Osteoblast (primary cell): ENCODE data around the gene MVK. TPM values are rescaled to one million over a fixed set of nuclear protein-coding genes. Genes with fewer than 3 reads are reported as not detected.

Experiments used
- DNase-seq: peaks from one replicate; pipeline ENCODE4 v3.0.0; 2011; ENCODE audit warnings: low spot score, mixed read lengths; ENCODE audit not compliant: insufficient read length; ENCODE audit errors: missing footprints
- H2AFZ ChIP-seq: 2 replicates; pipeline ENCODE4 v1.6.0; 2011; ENCODE audit warnings: mild to moderate bottlenecking, low read length
- H3K27ac ChIP-seq: 2 replicates; pipeline ENCODE4 v1.5.1; 2011; ENCODE audit warnings: mild to moderate bottlenecking, low read depth, low read length, moderate library complexity
- H3K27me3 ChIP-seq: 2 replicates; pipeline ENCODE4 v1.6.0; 2012; ENCODE audit warnings: mild to moderate bottlenecking, control low read depth, inconsistent platforms, low read length, moderate library complexity; ENCODE audit not compliant: insufficient read depth
- H3K36me3 ChIP-seq: 2 replicates; pipeline ENCODE4 v1.5.1; 2011; ENCODE audit warnings: mild to moderate bottlenecking, low read length, control low read depth, moderate library complexity; ENCODE audit not compliant: insufficient read depth
- H3K4me1 ChIP-seq: 2 replicates; pipeline ENCODE4 v1.5.1; 2011; ENCODE audit warnings: mild to moderate bottlenecking, low read length, control low read depth, moderate library complexity; ENCODE audit not compliant: insufficient read depth
- H3K4me2 ChIP-seq: 2 replicates; pipeline ENCODE4 v1.6.0; 2011; ENCODE audit warnings: mild to moderate bottlenecking, low read length; ENCODE audit not compliant: insufficient read depth
- H3K4me3 ChIP-seq: fragments of 200-600 bp; sonication (generic); 3 replicates; pipeline ENCODE4 v1.5.1; 2012; ENCODE audit warnings: mild to moderate bottlenecking, low read length, inconsistent platforms; ENCODE audit not compliant: insufficient read depth
- H3K79me2 ChIP-seq: 2 replicates; pipeline ENCODE4 v1.6.0; 2012; ENCODE audit warnings: mild to moderate bottlenecking, low read length, control low read depth, inconsistent platforms; ENCODE audit not compliant: insufficient read depth
- H3K9me3 ChIP-seq: 2 replicates; pipeline ENCODE4 v1.5.1; 2011; ENCODE audit warnings: low read depth, low read length, control low read depth
- H4K20me1 ChIP-seq: 2 replicates; pipeline ENCODE4 v1.6.0; 2012; ENCODE audit warnings: mild to moderate bottlenecking, low read length, control low read depth; ENCODE audit not compliant: insufficient read depth
- total RNA-seq: library from RNA; depleted of rRNA; stranded (reverse); fragments of >200 nt; gene quantifications from 2 replicates; pipeline ENCODE4 v1.2.3, GENCODE V29; 2012
- TF ChIP-seq, protein P1 (sequence below): IDR thresholded peaks from 2 replicates; pipeline ENCODE4 v1.5.1; 2011; ENCODE audit warnings: mild to moderate bottlenecking, low read depth, low read length, moderate library complexity; ENCODE audit errors: extremely low read depth

MVK gene
- total RNA-seq, 1 donor: 31.1 TPM

DNA sequence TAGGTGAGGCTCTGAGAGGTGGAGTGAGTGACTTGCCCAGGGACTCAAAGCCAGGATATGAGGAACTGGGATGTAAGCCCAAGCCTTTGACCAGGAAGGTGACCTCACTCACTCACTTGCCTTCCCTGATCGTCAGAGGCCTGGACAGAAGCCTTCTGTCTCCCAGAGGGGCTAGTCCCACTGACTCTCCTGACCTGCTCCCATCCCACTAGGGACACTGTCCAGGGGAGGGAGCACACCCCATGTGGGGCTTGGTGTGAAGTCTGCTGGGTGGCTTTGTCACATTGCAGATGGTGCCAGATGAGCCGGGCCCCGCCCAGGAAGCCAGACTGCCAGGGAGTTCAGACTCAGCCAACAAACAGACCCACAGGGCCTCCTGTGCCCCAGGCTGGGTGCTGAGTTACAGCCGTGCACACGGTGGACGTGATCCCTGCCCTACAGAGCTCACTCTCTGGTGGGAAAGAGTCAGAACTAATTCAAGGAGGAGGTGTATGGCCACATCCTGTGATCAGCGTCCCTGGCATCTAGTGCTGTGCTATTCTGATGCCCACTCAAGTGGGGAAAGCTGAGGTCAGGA is 28.6 kb upstream of the MVK start:
- peak overlapping the region; percentile 86 for H2AFZ ChIP-seq
- DNase-seq: peak; percentile 93

DNA sequence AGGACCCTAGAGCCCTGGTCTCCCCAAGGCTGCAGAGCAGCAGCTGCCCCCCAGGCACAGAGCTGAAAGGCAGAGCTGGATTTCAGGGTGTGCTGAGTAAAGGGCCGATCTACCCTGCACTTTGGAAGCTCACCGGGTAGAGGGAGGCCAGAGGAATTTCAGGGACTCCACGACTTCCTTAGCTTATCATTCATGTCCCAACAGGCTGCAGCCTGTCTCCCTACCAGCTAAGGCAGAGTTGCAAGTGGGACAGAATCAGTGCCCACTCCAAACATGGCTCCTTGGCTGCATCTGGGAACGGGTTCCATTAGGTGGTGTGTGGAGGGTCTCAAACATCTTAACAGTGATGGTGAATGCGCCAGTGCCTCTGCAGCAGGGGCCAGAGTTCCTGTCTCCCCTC is 27.8 kb upstream of the MVK start:
- TF ChIP-seq, protein P1, sequence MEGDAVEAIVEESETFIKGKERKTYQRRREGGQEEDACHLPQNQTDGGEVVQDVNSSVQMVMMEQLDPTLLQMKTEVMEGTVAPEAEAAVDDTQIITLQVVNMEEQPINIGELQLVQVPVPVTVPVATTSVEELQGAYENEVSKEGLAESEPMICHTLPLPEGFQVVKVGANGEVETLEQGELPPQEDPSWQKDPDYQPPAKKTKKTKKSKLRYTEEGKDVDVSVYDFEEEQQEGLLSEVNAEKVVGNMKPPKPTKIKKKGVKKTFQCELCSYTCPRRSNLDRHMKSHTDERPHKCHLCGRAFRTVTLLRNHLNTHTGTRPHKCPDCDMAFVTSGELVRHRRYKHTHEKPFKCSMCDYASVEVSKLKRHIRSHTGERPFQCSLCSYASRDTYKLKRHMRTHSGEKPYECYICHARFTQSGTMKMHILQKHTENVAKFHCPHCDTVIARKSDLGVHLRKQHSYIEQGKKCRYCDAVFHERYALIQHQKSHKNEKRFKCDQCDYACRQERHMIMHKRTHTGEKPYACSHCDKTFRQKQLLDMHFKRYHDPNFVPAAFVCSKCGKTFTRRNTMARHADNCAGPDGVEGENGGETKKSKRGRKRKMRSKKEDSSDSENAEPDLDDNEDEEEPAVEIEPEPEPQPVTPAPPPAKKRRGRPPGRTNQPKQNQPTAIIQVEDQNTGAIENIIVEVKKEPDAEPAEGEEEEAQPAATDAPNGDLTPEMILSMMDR: no peak
- Histone ChIP-seq H2AFZ (no peak overlapping the region), H3K27ac (no peak overlapping the region), H3K79me2 (no peaks in the 10 kb centered on the region), H3K4me2 (no peak overlapping the region), H3K27me3 (peaks cover 22% of the 10 kb centered on the region), H4K20me1 (no peaks in the 10 kb centered on the region), H3K4me1 (peaks cover 15% of the 10 kb centered on the region), H3K9me3 (no peaks in the 10 kb centered on the region), H3K4me3 (no peak overlapping the region), H3K36me3 (no peaks in the 10 kb centered on the region)
- no peak for DNase-seq

More for the DNA sequence above, 28.6 kb upstream of the MVK start:
- no peaks in the 10 kb centered on the region for H3K36me3 ChIP-seq
- H4K20me1 ChIP-seq: no peaks in the 10 kb centered on the region
- peak overlapping the region; percentile 2 for H3K4me2 ChIP-seq
- peaks cover 17% of the 10 kb centered on the region for H3K27me3 ChIP-seq
- H3K4me1 ChIP-seq: peaks cover 15% of the 10 kb centered on the region
- no peaks in the 10 kb centered on the region for H3K79me2 ChIP-seq
- H3K27ac ChIP-seq: peak overlapping the region; percentile 63
- no peak overlapping the region for H3K4me3 ChIP-seq
- H3K9me3 ChIP-seq: no peaks in the 10 kb centered on the region
- TF ChIP-seq, protein P1: no peak

DNA sequence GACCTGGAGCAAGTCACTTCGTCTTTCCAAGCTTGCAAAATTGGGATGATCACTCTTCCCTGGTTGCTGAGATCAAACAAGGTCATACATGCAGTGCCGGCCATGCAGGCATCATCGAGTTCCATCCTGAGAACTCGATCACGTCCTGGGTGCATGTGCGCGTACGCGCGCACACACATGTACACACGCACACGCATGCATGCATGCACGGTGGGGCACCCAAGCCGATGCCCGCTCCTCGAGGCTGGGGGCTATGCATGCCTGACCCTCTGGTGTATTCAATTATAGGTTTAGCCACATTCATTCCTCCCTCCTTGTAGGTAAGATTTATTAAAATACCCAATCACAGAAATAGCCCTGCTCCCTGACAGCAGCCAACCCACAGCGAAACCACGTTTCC is 26.3 kb upstream of the MVK start:
- H3K4me3 ChIP-seq: no peak overlapping the region
- H3K4me2 ChIP-seq: no peak overlapping the region
- TF ChIP-seq, protein P1: no peak
- H2AFZ ChIP-seq: no peak overlapping the region
- H3K4me1 ChIP-seq: peaks cover 11% of the 10 kb centered on the region
- no peak for DNase-seq
- peaks cover 22% of the 10 kb centered on the region for H3K27me3 ChIP-seq
- no peaks in the 10 kb centered on the region for H3K79me2 ChIP-seq
- H3K27ac ChIP-seq: no peak overlapping the region
- H3K9me3 ChIP-seq: no peaks in the 10 kb centered on the region
- H4K20me1 ChIP-seq: no peaks in the 10 kb centered on the region
- H3K36me3 ChIP-seq: no peaks in the 10 kb centered on the region

DNA sequence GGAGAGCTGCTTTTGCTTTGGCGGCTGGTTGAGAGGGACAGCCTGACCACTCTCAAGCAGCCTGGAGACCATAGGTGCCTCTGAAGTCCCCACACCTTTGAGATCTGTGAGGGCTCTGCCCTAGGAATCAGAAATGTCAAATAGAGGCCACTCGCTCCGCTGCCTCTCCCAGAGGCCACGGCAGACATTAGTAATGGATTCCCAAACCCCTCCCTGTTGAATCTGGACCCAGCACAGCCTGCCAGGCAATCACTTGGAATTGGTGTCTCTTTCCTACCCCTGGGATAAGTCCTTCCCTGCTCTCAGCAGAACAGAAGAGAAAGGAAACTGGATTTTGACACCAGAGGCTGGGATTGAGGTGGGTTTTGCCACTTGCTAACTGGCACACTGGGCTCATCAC is 25.3 kb upstream of the MVK start:
- no peak overlapping the region for H3K4me3 ChIP-seq
- H3K79me2 ChIP-seq: no peaks in the 10 kb centered on the region
- H4K20me1 ChIP-seq: no peaks in the 10 kb centered on the region
- no peak overlapping the region for H2AFZ ChIP-seq
- no peak overlapping the region for H3K4me2 ChIP-seq
- H3K4me1 ChIP-seq: peaks cover 11% of the 10 kb centered on the region
- no peaks in the 10 kb centered on the region for H3K9me3 ChIP-seq
- H3K36me3 ChIP-seq: no peaks in the 10 kb centered on the region
- no peak overlapping the region for H3K27ac ChIP-seq
- H3K27me3 ChIP-seq: peaks cover 28% of the 10 kb centered on the region
- TF ChIP-seq, protein P1: no peak
- DNase-seq: peak; percentile 84
